GM23338 (cell line): ENCODE data around the gene TFEB. TPM values are rescaled to one million over a fixed set of nuclear protein-coding genes. Genes with fewer than 3 reads are reported as not detected.

Source experiments
- ATAC-seq: fragments of 200-7000 bp; cut with Tn5 transposase; 3 replicates; pipeline ENCODE4 v1.9.1; 2020
- DNase-seq: peaks from one replicate; pipeline ENCODE4 v3.0.0-alpha.2; 2015; ENCODE audit warnings: low spot score
- H2AFZ ChIP-seq: fragments of 200-600 bp; sonication (generic); 2 replicates; pipeline ENCODE4 v1.8.0; 2016; ENCODE audit warnings: antibody characterized with exemption, mild to moderate bottlenecking, moderate library complexity
- H3F3A ChIP-seq: fragments of 200-600 bp; sonication (generic); replicated peaks from 2 replicates; pipeline ENCODE4 v1.8.0; 2017; ENCODE audit warnings: antibody characterized with exemption, mixed run types, low read depth
- H3K27ac ChIP-seq: fragments of 200-600 bp; sonication (generic); 2 replicates; pipeline ENCODE4 v1.6.1; 2016; ENCODE audit warnings: low read depth
- H3K27me3 ChIP-seq: fragments of 200-600 bp; sonication (generic); 2 replicates; pipeline ENCODE4 v1.8.0; 2016; ENCODE audit warnings: mild to moderate bottlenecking, mixed run types, moderate library complexity; ENCODE audit not compliant: insufficient read depth
- H3K36me3 ChIP-seq: fragments of 200-600 bp; sonication (generic); 2 replicates; pipeline ENCODE4 v1.8.0; 2016; ENCODE audit warnings: mild to moderate bottlenecking; ENCODE audit not compliant: insufficient read depth
- H3K4me1 ChIP-seq: fragments of 200-600 bp; sonication (generic); 2 replicates; pipeline ENCODE4 v1.8.0; 2016; ENCODE audit warnings: mild to moderate bottlenecking, moderate library complexity; ENCODE audit not compliant: insufficient read depth
- H3K4me2 ChIP-seq: fragments of 200-600 bp; sonication (generic); 2 replicates; pipeline ENCODE4 v1.7.1; 2017; ENCODE audit warnings: mixed run types
- H3K4me3 ChIP-seq: fragments of 200-600 bp; sonication (generic); 2 replicates; pipeline ENCODE4 v1.6.1; 2016; ENCODE audit warnings: mixed run types
- H3K79me2 ChIP-seq: fragments of 200-600 bp; sonication (generic); replicated peaks from 2 replicates; pipeline ENCODE4 v1.8.0; 2017; ENCODE audit warnings: mild to moderate bottlenecking; ENCODE audit not compliant: insufficient read depth
- H3K9me2 ChIP-seq: fragments of 200-600 bp; sonication (generic); 2 replicates; pipeline ENCODE4 v1.8.0; 2017; ENCODE audit not compliant: insufficient read depth
- H4K20me1 ChIP-seq: fragments of 200-600 bp; sonication (generic); replicated peaks from 2 replicates; pipeline ENCODE4 v1.8.0; 2017; ENCODE audit warnings: mild to moderate bottlenecking; ENCODE audit not compliant: insufficient read depth
- H3K27ac Mint-ChIP-seq: 2 replicates; pipeline ENCODE4 v1.8.0; 2020; ENCODE audit warnings: inconsistent platforms, mild to moderate bottlenecking, moderate library complexity, mixed read lengths
- H3K27me3 Mint-ChIP-seq: 3 replicates; pipeline ENCODE4 v1.8.0; 2022; ENCODE audit warnings: low read depth, mild to moderate bottlenecking, moderate library complexity, mixed read lengths, inconsistent platforms; ENCODE audit not compliant: insufficient read depth, poor library complexity
- H3K36me3 Mint-ChIP-seq: 3 replicates; pipeline ENCODE4 v1.8.0; 2021; ENCODE audit warnings: low read depth, mild to moderate bottlenecking, inconsistent platforms, moderate library complexity, mixed read lengths
- H3K4me1 Mint-ChIP-seq: 3 replicates; pipeline ENCODE4 v1.8.0; 2020; ENCODE audit warnings: mild to moderate bottlenecking, inconsistent platforms, mixed read lengths
- H3K4me3 Mint-ChIP-seq: 3 replicates; pipeline ENCODE4 v1.8.0; 2021; ENCODE audit warnings: moderate library complexity, mild to moderate bottlenecking, inconsistent platforms, mixed read lengths
- H3K9me3 Mint-ChIP-seq: 3 replicates; pipeline ENCODE4 v1.8.0; 2020; ENCODE audit warnings: moderate library complexity, mild to moderate bottlenecking, inconsistent platforms, mixed read lengths
- CREB1 ChIP-seq: fragments of 250-450 bp; sonication (Bioruptor Pico); IDR thresholded peaks from 2 replicates; pipeline ENCODE4 v1.5.0; 2020; ENCODE audit warnings: low read depth, mild to moderate bottlenecking, moderate library complexity
- CTCF ChIP-seq, 2 experiments: fragments of 200-600 bp in 1 of 2; sonication (generic) in 1 of 2; conservative IDR thresholded peaks; 2 replicates each; pipeline versions ENCODE4 v1.5.1 to v1.6.1; 2016 to 2017; ENCODE audit warnings: antibody characterized with exemption in 2 of 2, low read depth in 2 of 2, mild to moderate bottlenecking in 2 of 2, moderate library complexity in 1 of 2
- EZH2 ChIP-seq: fragments of 200-600 bp; sonication (generic); IDR thresholded peaks from one replicate; pipeline ENCODE4 v1.8.0; 2017; ENCODE audit warnings: antibody characterized with exemption, mild to moderate bottlenecking, low read depth; ENCODE audit not compliant: unreplicated experiment
- EZH2phosphoT487 ChIP-seq: fragments of 200-600 bp; sonication (generic); IDR thresholded peaks from one replicate; pipeline ENCODE4 v1.8.1; 2018; ENCODE audit warnings: antibody characterized with exemption; ENCODE audit not compliant: unreplicated experiment
- JUNB ChIP-seq: IDR thresholded peaks from one replicate; pipeline ENCODE4 v1.6.1; 2016; ENCODE audit warnings: antibody characterized with exemption; ENCODE audit not compliant: unreplicated experiment
- NANOG ChIP-seq: IDR thresholded peaks from 2 replicates; pipeline ENCODE4 v1.6.1; 2016; ENCODE audit warnings: antibody characterized with exemption, borderline replicate concordance
- POLR2AphosphoS5 ChIP-seq: IDR thresholded peaks from 2 replicates; pipeline ENCODE4 v1.6.1; 2016; ENCODE audit warnings: antibody characterized with exemption, low read depth
- REST ChIP-seq: IDR thresholded peaks from one replicate; pipeline ENCODE4 v1.6.1; 2018; ENCODE audit warnings: antibody characterized with exemption; ENCODE audit not compliant: unreplicated experiment
- STAT1 ChIP-seq: IDR thresholded peaks from one replicate; pipeline ENCODE4 v1.6.1; 2016; ENCODE audit warnings: antibody characterized with exemption; ENCODE audit not compliant: unreplicated experiment
- ZNF114 ChIP-seq: fragments of 250-450 bp; sonication (Bioruptor Pico); IDR thresholded peaks from 2 replicates; pipeline ENCODE4 v1.5.0; 2020; ENCODE audit warnings: mild to moderate bottlenecking, moderate library complexity
- ZNF331 ChIP-seq: fragments of 250-450 bp; sonication (Bioruptor Pico); IDR thresholded peaks from 2 replicates; pipeline ENCODE4 v1.5.0; 2020; ENCODE audit warnings: low read depth, mild to moderate bottlenecking, moderate library complexity
- polyA plus RNA-seq: library from polyadenylated mRNA; unstranded; fragments of >200 nt; fragmentation: Nextera tagmentation; extraction: Ambion mirVana; gene quantifications from 2 replicates; pipeline ENCODE4 v1.2.1, GENCODE V29; 2016
- total RNA-seq: library from RNA; depleted of rRNA; stranded (reverse); fragments of >200 nt; shearing (Covaris generic); gene quantifications from 2 replicates; pipeline ENCODE4 v1.2.3, GENCODE V29; 2014
- TF ChIP-seq, protein P1 (sequence below): IDR thresholded peaks from 2 replicates; pipeline ENCODE4 v1.6.1; 2016; ENCODE audit warnings: antibody characterized with exemption
- TF ChIP-seq, protein P2 (sequence below): fragments of 250-450 bp; sonication (Bioruptor Pico); IDR thresholded peaks from 2 replicates; pipeline ENCODE4 v1.5.0; 2020; ENCODE audit warnings: mild to moderate bottlenecking, moderate library complexity

The TFEB gene
- total and polyA plus RNA-seq, 2 experiments from 2014 or later: 1.3 to 4.3 TPM

- no peak overlapping the region for H2AFZ ChIP-seq
These were observed 21.6 kb downstream of the TFEB start for GRCh38 chr6:41713650-41714291.

More at GRCh38 chr6:41713650-41714291, 21.6 kb downstream of the TFEB start:
- Histone ChIP-seq H3K4me3 (no peak overlapping the region), H3K36me3 (no peaks in the 10 kb centered on the region), H4K20me1 (no peaks in the 10 kb centered on the region), H3K9me2 (no peaks in the 10 kb centered on the region), H3K79me2 (no peaks in the 10 kb centered on the region), H3K27ac (no peak overlapping the region), H3F3A (no peaks in the 10 kb centered on the region), H3K4me1 (no peaks in the 10 kb centered on the region), H3K4me2 (no peak overlapping the region), H3K27me3 (no peaks in the 10 kb centered on the region)
- DNase-seq: no peak
- Mint-ChIP-seq H3K27me3 (no peaks in the 10 kb centered on the region), H3K4me3 (no peak overlapping the region), H3K36me3 (no peaks in the 10 kb centered on the region), H3K27ac (no peak overlapping the region), H3K4me1 (peaks cover 9% of the 10 kb centered on the region; the same call in 2 of the 3 replicates), H3K9me3 (no peaks in the 10 kb centered on the region)
- no peak for ATAC-seq
- TF ChIP-seq CREB1 (CRISPR knock-in tag): no peak
- no peak for TF ChIP-seq POLR2AphosphoS5
- TF ChIP-seq JUNB: no peak
- TF ChIP-seq EZH2phosphoT487: no peak
- TF ChIP-seq ZNF331 (CRISPR knock-in tag): no peak
- TF ChIP-seq CTCF (conservative IDR thresholded peaks at IDR 0.05; ENCODE audit: low read depth in 2 of 2): no peak
- TF ChIP-seq NANOG: no peak
- TF ChIP-seq ZNF114 (CRISPR knock-in tag): no peak
- TF ChIP-seq, protein P1, sequence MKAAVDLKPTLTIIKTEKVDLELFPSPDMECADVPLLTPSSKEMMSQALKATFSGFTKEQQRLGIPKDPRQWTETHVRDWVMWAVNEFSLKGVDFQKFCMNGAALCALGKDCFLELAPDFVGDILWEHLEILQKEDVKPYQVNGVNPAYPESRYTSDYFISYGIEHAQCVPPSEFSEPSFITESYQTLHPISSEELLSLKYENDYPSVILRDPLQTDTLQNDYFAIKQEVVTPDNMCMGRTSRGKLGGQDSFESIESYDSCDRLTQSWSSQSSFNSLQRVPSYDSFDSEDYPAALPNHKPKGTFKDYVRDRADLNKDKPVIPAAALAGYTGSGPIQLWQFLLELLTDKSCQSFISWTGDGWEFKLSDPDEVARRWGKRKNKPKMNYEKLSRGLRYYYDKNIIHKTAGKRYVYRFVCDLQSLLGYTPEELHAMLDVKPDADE: no peak
- TF ChIP-seq REST: no peak
- no peak for TF ChIP-seq EZH2
- TF ChIP-seq STAT1: no peak
- TF ChIP-seq, protein P2, sequence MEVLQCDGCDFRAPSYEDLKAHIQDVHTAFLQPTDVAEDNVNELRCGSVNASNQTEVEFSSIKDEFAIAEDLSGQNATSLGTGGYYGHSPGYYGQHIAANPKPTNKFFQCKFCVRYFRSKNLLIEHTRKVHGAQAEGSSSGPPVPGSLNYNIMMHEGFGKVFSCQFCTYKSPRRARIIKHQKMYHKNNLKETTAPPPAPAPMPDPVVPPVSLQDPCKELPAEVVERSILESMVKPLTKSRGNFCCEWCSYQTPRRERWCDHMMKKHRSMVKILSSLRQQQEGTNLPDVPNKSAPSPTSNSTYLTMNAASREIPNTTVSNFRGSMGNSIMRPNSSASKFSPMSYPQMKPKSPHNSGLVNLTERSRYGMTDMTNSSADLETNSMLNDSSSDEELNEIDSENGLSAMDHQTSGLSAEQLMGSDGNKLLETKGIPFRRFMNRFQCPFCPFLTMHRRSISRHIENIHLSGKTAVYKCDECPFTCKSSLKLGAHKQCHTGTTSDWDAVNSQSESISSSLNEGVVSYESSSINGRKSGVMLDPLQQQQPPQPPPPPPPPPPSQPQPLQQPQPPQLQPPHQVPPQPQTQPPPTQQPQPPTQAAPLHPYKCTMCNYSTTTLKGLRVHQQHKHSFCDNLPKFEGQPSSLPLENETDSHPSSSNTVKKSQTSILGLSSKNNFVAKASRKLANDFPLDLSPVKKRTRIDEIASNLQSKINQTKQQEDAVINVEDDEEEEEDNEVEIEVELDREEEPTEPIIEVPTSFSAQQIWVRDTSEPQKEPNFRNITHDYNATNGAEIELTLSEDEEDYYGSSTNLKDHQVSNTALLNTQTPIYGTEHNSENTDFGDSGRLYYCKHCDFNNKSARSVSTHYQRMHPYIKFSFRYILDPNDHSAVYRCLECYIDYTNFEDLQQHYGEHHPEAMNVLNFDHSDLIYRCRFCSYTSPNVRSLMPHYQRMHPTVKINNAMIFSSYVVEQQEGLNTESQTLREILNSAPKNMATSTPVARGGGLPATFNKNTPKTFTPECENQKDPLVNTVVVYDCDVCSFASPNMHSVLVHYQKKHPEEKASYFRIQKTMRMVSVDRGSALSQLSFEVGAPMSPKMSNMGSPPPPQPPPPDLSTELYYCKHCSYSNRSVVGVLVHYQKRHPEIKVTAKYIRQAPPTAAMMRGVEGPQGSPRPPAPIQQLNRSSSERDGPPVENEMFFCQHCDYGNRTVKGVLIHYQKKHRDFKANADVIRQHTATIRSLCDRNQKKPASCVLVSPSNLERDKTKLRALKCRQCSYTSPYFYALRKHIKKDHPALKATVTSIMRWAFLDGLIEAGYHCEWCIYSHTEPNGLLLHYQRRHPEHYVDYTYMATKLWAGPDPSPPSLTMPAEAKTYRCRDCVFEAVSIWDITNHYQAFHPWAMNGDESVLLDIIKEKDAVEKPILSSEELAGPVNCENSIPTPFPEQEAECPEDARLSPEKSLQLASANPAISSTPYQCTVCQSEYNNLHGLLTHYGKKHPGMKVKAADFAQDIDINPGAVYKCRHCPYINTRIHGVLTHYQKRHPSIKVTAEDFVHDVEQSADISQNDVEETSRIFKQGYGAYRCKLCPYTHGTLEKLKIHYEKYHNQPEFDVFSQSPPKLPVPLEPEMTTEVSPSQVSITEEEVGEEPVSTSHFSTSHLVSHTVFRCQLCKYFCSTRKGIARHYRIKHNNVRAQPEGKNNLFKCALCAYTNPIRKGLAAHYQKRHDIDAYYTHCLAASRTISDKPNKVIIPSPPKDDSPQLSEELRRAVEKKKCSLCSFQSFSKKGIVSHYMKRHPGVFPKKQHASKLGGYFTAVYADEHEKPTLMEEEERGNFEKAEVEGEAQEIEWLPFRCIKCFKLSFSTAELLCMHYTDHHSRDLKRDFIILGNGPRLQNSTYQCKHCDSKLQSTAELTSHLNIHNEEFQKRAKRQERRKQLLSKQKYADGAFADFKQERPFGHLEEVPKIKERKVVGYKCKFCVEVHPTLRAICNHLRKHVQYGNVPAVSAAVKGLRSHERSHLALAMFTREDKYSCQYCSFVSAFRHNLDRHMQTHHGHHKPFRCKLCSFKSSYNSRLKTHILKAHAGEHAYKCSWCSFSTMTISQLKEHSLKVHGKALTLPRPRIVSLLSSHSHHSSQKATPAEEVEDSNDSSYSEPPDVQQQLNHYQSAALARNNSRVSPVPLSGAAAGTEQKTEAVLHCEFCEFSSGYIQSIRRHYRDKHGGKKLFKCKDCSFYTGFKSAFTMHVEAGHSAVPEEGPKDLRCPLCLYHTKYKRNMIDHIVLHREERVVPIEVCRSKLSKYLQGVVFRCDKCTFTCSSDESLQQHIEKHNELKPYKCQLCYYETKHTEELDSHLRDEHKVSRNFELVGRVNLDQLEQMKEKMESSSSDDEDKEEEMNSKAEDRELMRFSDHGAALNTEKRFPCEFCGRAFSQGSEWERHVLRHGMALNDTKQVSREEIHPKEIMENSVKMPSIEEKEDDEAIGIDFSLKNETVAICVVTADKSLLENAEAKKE (CRISPR knock-in tag): no peak
